A549 (cell line): Measurements from ENCODE around the gene TCFL5.

Experiments used
- CHD2 ChIP-seq: fragments of 150-350 bp; IDR thresholded peaks from 2 replicates; pipeline ENCODE4 v1.6.1; 2014; ENCODE audit warnings: low read length; ENCODE audit not compliant: partially characterized antibody
- RNF2 ChIP-seq: fragments of 200-600 bp; sonication (generic); IDR thresholded peaks from 2 replicates; pipeline ENCODE4 v1.6.1; 2016; ENCODE audit warnings: low read depth, mild to moderate bottlenecking, antibody characterized with exemption, moderate library complexity, borderline replicate concordance
- TF ChIP-seq, protein P1 (sequence below): IDR thresholded peaks from 2 replicates; pipeline ENCODE4 v1.6.1; 2012
- TF ChIP-seq, protein P2 (sequence below): fragments of >200 bp; sonication (Bioruptor Twin); formaldehyde crosslinking; IDR thresholded peaks from 3 replicates; pipeline ENCODE4 v1.5.1; 2016

DNA sequence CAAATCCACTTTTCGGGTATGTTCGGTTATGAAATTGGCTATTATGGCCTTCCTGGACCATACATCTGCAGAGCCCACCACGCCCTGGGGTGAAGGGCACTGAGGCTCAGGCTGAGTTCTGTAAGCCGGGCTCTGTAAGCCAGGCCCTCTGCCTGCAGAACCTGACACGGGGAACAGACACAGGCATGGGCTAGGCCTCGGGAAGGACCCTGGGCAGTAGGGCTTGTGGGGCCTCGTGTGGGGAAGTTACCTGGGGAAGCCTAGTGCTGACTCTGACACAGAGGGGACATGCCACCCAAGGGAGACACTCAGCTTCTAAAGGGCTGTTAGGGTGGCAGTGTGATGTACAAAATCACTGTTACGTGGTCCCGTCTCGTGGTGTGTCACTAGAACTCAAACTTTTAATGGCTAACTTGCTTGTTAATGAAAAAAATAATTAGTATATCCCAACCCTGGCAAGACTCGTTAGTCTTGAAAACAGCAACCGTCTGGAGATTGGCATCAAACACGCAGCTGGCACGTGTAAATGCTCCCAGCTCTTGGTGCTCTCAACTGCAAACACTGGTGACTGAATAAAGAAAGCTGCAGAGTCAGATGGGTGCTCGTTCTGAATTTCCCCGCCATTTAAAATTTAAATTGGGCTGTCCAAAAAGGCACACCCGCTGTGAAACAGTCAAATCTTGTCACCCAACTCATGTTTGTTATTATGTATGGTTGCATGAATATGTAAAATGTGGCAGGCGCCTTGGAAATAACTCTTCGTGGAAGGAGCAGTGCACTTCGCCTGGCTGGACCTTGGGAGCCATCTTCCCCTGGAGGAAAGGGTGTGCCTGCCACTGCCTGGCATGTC lies 23.6 kb upstream of the TCFL5 start:
- TF ChIP-seq, protein P1, sequence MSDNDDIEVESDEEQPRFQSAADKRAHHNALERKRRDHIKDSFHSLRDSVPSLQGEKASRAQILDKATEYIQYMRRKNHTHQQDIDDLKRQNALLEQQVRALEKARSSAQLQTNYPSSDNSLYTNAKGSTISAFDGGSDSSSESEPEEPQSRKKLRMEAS, result no peak
- TF ChIP-seq, protein P2, sequence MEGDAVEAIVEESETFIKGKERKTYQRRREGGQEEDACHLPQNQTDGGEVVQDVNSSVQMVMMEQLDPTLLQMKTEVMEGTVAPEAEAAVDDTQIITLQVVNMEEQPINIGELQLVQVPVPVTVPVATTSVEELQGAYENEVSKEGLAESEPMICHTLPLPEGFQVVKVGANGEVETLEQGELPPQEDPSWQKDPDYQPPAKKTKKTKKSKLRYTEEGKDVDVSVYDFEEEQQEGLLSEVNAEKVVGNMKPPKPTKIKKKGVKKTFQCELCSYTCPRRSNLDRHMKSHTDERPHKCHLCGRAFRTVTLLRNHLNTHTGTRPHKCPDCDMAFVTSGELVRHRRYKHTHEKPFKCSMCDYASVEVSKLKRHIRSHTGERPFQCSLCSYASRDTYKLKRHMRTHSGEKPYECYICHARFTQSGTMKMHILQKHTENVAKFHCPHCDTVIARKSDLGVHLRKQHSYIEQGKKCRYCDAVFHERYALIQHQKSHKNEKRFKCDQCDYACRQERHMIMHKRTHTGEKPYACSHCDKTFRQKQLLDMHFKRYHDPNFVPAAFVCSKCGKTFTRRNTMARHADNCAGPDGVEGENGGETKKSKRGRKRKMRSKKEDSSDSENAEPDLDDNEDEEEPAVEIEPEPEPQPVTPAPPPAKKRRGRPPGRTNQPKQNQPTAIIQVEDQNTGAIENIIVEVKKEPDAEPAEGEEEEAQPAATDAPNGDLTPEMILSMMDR, result no peak
- no peak for TF ChIP-seq RNF2
- TF ChIP-seq CHD2, result no peak
